VCaP (cell line): ENCODE measurements around the gene DNAH14.

Experiments used
- H3K27ac ChIP-seq: fragments of 450-650 bp; 2 replicates; pipeline ENCODE4 v1.5.1; 2017
- TF ChIP-seq, protein P1 (sequence below): fragments of 450-650 bp; conservative IDR thresholded peaks from 2 replicates; pipeline ENCODE4 v1.5.1; 2017; ENCODE audit warnings: mild to moderate bottlenecking, moderate library complexity

DNAH14 gene

DNA sequence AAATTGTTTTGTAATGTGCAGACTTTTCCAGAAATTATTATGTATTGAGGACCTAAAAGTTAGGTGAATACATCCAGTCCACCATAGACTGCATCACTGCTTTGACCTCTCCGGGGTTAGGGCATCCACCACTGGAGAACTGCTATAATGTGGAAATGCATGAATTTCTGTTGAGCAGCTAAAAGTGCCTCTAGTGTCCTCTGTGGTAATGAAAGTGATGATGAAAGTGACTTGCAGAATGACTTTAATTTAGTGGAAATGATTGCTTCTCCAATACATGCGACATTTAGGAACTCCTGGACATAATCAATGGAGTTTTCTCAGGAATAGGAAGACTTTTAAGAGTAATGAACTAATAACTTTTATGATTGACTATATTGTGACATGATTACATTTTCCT lies 327.6 kb downstream of the DNAH14 start:
- TF ChIP-seq, protein P1, sequence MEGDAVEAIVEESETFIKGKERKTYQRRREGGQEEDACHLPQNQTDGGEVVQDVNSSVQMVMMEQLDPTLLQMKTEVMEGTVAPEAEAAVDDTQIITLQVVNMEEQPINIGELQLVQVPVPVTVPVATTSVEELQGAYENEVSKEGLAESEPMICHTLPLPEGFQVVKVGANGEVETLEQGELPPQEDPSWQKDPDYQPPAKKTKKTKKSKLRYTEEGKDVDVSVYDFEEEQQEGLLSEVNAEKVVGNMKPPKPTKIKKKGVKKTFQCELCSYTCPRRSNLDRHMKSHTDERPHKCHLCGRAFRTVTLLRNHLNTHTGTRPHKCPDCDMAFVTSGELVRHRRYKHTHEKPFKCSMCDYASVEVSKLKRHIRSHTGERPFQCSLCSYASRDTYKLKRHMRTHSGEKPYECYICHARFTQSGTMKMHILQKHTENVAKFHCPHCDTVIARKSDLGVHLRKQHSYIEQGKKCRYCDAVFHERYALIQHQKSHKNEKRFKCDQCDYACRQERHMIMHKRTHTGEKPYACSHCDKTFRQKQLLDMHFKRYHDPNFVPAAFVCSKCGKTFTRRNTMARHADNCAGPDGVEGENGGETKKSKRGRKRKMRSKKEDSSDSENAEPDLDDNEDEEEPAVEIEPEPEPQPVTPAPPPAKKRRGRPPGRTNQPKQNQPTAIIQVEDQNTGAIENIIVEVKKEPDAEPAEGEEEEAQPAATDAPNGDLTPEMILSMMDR = no peak
- H3K27ac ChIP-seq = no peak overlapping the region

DNA sequence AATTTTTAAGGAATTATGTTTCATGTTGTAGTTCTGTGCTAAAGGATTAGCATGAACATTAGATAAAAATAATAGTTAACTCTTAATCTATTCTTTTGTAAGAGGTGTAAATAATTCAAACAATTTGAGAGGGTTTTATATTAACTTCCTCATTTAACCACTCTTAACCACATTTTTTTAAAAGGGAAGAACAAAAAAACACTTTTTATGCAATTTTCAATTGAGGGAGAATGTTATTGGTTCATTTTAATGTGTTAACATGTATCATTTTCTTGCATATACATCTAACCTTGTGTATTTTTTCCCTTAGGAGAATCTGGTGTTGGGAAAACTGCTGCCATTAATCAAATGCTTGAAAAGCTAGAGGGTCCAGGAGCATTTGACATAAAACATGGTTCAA lies 329.3 kb downstream of the DNAH14 start:
- TF ChIP-seq, protein P1 = no peak
- no peak overlapping the region for H3K27ac ChIP-seq

DNA sequence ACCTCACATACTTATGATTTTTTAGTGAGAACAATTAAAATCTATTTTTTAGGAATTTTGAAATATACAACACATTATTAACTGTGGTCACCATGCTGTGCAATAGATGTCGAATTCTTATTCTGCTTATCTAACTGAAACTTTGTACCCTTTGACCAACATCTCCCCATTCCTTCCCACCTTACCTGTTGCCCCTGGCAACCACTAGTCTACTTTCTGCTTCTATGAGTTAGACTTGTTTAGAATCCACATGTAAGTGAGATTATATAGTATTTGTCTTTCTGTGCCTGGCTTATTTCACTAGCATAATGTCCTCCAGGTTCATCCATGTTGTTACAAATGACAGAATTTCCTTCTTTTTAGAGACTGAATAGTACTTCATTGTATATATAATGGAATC lies 330.1 kb downstream of the DNAH14 start:
- H3K27ac ChIP-seq = no peak overlapping the region
- TF ChIP-seq, protein P1 = no peak

DNA sequence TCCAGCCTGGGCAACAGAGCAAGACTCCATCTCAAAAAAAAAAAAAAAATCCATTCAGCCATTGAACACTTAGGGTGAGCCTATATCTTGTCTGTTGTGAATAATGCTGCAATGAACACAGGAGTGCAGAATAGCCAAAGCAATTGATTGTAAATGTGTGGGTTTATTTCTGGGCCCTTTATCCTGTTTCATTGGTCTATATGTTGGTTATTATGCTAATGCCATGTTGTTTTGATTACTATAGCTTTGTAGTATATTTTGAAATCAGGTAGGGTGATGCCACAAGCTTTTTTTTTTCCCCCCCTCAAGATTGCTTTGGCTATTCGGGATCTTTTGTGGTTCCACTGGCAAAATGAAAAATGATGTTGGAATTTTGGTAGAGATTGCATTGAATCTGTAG lies 330.8 kb downstream of the DNAH14 start:
- TF ChIP-seq, protein P1 = no peak
- no peak overlapping the region for H3K27ac ChIP-seq

DNA sequence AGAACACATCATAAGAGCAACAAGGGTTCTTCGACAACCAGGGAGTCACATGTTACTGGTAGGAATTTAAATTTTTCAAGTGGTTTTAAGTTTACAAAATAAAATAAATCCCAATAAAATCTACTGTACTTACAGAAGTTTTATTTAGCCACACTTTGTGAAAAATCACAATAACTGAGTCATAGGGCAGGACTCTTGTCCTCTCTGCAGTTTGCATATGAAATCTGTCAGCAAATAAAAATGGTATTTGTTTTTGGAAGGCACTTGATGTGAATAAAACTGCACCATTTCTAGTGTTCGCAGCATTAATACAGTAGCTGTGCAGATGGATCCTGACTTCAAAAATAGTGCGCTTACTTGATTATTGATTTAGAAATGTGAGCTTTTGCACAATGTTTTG lies 348.0 kb downstream of the DNAH14 start:
- TF ChIP-seq, protein P1 = no peak
- no peak overlapping the region for H3K27ac ChIP-seq

DNA sequence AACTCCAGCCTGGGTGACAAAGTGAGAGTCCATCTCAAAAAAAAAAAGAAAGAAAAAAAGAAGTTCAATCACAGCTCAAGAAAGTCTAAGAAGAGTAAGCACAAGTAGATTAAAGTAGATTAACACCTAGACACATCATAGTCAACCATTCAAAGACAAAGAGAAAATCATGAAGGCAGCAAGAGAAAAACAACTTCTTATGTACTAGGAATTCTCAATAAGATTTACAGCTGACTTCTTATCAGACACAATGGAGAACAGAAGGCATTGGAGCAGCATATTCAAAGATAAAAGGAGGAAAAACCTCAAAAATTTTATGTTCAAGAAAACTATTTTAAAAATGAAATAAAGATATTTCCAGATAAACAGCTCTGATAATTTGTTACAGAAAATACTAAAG lies 351.1 kb downstream of the DNAH14 start:
- TF ChIP-seq, protein P1 = no peak
- no peak overlapping the region for H3K27ac ChIP-seq

DNA sequence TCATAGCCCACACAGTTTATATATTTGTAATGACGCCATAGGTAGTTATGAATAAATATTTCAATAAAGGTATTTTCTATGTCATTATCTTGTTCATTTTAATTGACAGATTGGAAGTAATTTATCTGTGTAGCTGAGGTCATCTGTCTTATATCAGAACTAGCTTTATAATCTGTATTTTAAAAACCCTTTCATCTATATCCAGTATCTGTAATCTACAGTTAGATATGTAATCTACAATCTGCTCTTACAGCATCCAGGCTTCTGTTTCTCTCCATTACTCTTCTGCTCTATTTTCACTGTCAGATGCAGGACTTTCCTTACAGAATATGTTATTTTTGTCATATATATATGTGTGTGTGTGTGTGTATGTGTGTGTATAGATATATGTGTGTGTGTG lies 360.8 kb downstream of the DNAH14 start:
- TF ChIP-seq, protein P1 = no peak
- H3K27ac ChIP-seq = no peak overlapping the region

DNA sequence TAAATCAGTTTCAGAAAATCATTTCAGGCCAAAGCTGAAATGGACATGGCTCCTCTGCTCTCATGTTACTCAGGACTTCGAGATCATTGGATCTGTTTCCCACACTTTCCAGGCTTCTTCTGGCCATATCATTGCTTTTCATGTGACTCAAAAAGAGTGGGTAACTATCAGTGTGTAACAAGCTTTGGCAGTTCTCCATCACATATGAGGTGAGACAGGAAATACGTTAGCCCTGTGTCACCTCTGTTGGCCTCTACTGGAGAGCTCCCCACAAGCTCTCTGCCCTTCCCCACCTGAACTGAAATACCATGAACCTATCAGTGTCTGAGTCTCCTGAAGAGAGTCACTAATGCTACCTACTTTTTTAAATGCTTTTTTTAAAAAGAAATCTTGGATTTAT lies 370.1 kb downstream of the DNAH14 start:
- TF ChIP-seq, protein P1 = no peak
- H3K27ac ChIP-seq = no peak overlapping the region
